Gastroesophageal sphincter (tissue), 3 donors: ENCODE measurements around the gene TACR2.

ENCODE experiments used
- EP300 ChIP-seq: sonication (generic); formaldehyde crosslinking; IDR thresholded peaks from one replicate; pipeline ENCODE4 v1.6.1; 2017; ENCODE audit warnings: antibody characterized with exemption, mild to moderate bottlenecking
- POLR2A ChIP-seq, 2 donors: fragments of 450-650 bp; IDR thresholded peaks; one replicate each; pipeline ENCODE4 v1.6.1; 2017; ENCODE audit warnings: antibody characterized with exemption in 2 of 2, mild to moderate bottlenecking in 2 of 2, moderate library complexity in 1 of 2
- POLR2AphosphoS5 ChIP-seq: sonication (generic); formaldehyde crosslinking; IDR thresholded peaks from one replicate; pipeline ENCODE4 v1.6.1; 2017; ENCODE audit warnings: antibody characterized with exemption
- TF ChIP-seq, protein P1 (sequence below), 4 experiments: fragments of 200-600 bp in 2 of 4; fragments of 450-650 bp in 2 of 4; sonication (generic) in 1 of 4; IDR thresholded peaks; one replicate each; pipeline ENCODE4 v1.5.1; 2017 to 2019; ENCODE audit warnings: antibody characterized with exemption in 4 of 4, mild to moderate bottlenecking in 2 of 4, moderate library complexity in 2 of 4

DNA sequence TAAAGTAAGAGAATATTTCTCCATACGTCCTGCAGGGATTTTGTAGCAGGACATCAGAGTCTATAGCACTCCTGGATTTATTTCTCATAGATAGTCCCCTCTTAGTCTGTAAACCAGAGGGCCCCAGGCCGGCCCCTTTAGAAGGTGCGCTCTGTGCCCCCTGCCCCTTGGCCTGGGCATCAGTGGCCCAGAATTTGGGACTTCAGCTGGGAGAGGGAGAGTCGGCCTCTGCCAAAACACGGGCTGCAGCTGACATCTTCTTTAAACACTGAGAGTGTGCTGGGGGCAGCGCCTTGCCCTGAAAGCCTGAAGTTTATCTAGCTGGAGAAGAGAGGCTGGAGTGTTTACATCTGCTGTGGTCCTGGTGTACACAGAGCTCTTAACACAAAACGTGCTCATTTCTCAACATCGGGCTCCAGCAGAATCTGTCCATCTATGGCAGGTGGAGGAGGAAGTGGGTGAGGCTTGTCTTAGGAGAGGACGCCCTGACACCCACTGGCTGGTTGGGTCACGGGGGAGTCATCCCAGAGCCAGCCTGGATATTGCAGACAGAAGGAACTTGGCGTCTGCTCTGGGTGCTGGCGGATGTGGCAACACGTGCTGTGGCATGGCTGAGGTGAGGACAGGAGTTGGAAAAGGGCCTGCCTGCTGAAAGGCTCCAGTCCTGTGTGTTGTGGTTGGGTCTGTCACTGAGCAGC lies 5.0 kb upstream of the TACR2 start:
- TF ChIP-seq, protein P1, sequence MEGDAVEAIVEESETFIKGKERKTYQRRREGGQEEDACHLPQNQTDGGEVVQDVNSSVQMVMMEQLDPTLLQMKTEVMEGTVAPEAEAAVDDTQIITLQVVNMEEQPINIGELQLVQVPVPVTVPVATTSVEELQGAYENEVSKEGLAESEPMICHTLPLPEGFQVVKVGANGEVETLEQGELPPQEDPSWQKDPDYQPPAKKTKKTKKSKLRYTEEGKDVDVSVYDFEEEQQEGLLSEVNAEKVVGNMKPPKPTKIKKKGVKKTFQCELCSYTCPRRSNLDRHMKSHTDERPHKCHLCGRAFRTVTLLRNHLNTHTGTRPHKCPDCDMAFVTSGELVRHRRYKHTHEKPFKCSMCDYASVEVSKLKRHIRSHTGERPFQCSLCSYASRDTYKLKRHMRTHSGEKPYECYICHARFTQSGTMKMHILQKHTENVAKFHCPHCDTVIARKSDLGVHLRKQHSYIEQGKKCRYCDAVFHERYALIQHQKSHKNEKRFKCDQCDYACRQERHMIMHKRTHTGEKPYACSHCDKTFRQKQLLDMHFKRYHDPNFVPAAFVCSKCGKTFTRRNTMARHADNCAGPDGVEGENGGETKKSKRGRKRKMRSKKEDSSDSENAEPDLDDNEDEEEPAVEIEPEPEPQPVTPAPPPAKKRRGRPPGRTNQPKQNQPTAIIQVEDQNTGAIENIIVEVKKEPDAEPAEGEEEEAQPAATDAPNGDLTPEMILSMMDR (IDR thresholded peaks at IDR 0.05), result no peak
- peak; percentile 91 for TF ChIP-seq POLR2AphosphoS5
- no peak for TF ChIP-seq POLR2A (IDR thresholded peaks at IDR 0.05)
- TF ChIP-seq EP300, result no peak
